GM21360 (cell line): ENCODE results near the gene FBXO22.

Source experiments
- ATAC-seq: cut with Tn5 transposase; IDR thresholded peaks from one replicate; pipeline ENCODE4 v1.9.1; 2021; ENCODE audit warnings: mild to moderate bottlenecking, moderate library complexity; ENCODE audit not compliant: unreplicated experiment

FBXO22 gene

DNA sequence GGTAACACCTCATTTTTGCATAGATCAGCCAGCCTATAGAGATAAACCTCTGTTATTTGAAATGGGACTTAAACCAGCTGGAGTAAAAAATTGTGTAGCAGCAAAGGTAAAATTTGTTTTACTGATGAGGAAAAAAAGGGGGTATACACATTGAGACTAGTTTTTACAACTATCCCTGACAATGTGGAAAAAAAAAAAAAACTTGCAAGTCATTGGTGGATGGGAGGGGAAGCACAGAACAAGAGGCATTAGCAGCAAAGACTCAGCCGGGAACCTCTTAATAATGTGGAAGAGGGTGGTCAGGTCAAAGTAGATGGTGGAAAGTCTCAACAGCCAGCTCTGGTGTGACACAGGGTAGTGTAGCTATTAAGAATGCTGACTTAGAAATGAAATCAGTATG, 14.5 kb downstream of the FBXO22 start:
- no peak for ATAC-seq

DNA sequence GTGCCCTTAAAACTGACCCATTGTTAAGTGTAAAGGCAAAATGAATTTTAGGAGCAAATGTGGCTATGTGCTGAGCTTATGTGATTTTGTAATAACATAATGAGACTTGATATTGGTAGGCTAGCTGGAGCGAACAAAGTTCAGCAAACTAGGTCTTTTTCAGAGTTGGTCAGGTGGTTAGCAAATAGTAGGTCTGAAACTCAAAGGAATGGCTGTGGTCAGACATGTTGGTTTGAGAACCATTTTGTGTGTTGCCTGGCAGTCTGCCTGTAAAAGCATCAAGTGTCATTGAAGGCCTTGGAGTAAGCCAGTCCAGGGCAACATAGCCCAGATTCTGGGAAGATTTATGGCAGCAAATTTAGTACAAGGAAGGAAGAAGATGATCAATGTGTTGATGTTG, 16.4 kb downstream of the FBXO22 start:
- ATAC-seq = no peak

DNA sequence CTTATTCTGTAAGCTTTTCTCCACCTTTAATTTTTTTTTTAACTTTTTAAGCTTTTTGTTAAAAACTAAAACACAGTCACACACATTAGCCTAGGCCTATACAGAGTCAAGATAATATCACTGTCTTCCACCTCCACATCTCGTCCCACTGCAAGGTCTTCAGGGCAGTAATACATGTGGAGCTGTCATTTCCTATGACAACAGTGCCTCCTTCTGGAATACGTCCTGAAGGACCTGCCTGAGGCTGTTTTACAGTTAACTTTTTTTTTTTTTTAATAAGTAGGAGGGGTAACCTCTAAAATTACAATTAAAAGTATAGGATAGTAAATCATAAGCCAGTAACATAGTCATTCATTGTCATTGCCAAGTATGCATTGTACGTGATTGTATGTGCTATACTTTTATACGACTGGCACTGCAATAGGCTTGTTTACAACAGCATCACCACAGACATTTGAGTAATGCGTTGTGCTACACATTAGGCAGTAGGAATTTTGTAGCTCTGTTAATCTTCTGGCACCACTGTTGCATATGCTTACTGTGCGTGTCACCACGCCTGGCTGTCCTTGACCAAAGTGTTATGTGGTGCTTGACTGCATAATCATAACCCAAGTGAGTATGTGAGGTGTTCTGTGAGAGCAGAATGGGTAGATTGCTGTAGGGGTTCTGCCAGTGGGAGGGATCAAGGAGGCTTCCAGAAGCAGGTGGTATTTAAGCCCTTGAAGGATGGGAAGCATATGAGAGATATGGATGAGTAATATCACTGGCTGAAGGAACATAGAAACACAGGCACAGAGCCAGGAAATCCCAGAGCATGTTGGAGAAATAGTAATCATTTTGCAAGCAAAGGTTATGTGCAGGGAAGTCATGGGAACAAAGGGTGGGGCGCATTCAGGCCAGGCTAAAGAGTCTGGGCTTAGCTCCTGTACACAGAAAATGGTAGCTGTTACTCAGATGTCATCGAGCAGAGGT, 18.3 kb downstream of the FBXO22 start:
- no peak for ATAC-seq

DNA sequence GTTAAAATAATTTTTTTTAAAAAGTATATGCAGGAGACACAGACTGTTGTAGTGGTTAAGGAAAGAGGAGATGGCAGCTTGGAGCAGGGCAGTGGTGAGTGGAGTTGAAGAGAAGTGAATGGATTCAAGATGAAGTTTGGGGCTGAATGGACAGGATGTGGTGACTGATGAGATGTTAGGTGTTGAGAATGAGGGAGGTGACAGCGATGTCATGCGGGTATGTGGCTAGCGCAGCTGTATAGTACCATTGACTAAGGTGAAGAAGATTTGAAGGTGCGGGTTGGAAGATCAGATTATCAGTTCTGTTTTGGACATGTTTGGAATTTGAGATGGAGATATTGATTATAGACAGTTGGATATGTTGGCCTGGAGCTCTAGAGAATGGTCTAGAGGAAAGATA, 20.1 kb downstream of the FBXO22 start:
- no peak for ATAC-seq

DNA sequence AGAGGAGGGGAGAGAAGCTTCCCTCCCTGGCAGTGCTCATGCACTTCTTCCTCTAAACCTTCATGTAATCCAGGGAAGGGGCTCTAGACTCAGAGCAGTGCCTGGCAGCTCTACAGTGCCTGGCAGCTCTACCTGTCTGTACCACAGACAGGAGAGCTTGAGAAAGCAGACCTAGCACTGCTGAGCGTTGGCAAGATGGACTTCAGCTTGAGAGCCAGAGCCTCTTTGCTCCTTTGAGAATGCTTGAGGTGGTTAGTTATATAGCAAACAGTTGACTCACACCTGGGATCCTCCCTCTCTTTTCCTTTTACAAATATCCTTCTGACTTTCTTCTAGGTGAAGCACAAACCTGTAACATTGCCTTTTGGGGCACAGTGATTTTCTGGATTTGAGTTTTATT, 20.9 kb downstream of the FBXO22 start:
- no peak for ATAC-seq

DNA sequence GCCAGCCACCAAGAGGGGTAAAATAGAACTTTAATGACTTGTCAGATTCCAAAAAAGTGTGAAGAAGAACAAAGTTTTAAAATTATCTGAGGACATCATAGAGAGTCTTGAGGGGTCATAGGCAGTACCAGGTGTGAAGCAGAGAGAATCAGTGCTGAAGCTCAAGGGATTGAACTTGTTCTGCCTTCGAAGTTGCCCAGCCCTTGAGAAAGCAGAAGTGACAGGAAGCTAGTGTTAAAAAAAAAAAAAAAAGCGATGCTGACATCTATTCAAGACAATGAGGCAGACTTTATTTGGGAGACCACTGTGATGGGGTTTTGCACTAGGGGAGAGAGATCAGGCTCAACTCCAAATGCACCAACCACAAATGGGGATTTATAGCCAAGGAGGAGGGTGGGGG, 21.8 kb downstream of the FBXO22 start:
- no peak for ATAC-seq

DNA sequence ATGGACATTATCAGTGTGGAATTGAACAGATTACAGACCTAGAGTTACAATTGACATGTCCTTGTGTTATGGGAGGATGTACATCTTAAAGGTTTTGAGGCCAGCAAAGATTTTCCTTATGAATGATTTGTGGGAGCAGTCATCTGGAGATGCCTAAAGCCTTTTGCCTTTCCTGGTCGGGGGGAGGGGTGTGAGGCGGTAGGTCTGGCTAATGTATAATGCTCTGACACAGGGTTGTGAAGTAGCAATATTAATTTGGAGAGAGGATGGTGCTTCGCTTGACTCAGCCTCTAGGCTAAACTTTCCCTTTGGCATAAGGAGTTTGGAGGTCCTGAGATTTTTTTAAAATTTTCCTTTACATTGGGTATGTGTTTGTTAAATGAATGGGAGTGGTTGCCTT, 23.3 kb downstream of the FBXO22 start:
- no peak for ATAC-seq

DNA sequence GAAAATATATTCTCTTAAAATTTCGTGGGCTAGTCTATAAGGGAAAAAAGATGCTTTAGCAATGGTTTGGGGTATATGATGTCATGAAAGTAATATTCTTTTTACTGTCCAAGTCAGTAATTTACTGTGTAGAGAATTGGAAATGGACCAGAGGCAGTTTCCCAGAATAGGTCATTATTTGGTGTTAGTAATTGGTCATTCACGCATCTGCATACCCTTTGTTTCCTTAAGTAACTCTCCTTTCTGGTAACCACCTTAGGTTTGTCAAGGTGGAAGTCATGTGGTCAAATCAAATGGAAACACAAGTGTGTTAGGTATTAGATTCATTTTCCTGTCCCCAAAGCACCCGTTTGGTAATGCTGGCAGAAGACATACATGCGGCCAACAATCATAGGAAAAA, 23.9 kb downstream of the FBXO22 start:
- no peak for ATAC-seq

DNA sequence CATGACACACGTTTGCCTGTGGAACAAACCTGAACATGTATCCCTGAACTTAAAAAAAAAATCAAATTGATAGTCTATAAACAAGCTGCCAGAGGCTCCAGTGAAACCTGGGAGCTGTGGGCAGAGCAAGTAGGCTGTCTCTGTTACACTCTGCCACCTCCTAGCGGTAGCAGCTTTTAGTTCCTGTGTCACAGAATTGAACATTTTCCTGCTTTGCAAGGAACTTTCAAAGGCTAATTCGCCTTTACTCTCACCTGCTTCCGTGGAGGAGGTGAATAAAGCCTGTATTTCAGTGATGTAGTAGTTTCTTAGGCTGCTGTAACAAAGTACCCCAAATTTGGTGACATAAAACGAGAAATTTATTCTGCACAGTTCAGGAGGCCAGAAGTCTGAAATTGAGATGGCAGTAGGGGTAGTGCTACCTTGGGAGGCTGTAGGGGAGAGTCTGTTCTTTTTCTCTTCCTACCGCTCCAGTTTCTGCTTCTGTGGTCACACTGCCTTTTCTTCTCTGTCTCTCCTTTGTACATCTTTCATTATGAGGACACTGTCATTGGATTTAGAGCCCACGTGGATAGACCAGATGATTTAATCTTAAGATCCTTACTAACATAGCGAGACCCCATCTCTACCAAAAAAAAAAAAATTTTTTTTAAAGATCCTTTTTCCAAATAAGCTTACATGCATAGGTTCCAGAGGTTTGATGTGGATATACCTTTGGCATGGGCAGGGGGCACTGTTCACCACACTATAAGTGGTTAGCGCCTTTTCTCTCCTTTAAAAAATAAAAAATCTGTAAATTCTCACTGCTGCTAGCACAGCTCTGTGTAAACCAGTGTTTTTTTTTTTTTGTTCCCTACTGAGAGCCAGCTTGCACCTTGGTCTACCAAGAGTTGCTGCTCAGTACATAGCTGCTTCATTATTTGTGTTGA, 25.3 kb downstream of the FBXO22 start:
- ATAC-seq = no peak

DNA sequence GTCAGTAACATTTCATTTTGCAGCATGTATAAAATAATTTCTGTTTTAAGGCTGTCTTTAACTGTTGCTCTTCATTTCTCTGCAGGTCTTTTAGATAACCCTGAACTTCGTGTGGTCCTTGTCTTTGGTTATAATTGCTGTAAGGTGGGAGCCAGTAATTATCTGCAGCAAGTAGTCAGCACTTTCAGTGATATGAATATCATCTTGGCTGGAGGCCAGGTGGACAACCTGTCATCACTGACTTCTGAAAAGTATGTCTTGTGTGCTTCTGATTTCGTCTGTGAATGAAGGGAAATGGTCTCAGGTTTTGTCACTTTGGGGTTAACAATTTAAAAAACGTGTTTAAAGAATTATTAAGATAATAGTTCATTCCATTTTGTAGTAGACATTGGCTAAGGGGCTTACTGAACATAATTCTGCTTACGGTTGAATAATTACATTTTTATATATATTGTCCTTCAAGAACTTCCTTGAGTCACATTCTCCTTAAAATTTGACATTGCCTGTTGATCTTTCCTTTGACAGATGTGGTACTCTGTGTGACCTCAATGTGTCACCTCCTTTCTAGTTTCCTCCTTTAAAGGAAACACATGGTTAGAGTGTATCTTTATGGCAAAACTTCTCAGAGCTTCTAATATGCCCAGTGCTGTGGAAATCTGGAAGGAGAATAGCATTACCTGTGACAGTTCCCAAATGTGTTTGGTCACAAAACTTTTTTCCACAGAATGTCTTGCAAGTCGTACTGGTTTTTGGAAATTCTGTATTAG, 26.3 kb downstream of the FBXO22 start:
- no peak for ATAC-seq

DNA sequence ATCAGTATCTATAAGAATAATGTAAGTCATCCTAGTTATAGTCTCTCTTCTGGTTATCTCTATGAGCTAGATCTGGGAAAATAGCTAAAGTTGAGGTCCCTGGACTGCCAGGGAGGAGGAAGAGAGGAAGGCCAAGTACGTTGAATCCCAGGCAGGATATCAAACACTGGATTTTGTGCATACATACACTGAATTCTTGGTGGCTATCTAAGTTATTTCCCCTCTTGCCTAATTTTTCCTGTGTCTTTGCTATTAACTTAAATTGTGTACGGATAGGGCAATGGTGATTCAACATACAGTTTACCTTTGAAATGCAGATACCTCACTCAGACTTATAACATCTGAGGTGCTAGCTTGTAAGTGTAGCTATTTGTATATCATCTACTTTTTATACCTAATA, 27.2 kb downstream of the FBXO22 start:
- no peak for ATAC-seq

DNA sequence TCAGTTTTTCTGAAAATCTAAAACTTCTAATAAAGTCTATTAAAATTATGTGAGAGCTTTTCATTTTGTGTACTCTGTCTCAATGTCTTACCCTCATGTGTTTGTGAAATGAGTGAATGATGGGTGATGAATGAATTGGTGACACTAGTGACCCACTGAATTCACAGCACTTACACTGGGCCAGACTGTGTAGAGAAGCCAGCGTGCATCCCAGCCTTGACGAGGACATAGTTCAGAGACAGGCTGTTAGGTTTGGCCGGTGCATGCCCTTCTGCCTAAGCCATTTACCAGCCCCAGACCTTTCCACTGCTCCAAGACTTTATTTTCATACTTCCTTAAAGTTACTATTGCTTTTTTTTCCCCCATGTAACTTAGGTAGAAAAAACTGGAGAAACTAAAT, 38.8 kb downstream of the FBXO22 start:
- ATAC-seq = no peak

DNA sequence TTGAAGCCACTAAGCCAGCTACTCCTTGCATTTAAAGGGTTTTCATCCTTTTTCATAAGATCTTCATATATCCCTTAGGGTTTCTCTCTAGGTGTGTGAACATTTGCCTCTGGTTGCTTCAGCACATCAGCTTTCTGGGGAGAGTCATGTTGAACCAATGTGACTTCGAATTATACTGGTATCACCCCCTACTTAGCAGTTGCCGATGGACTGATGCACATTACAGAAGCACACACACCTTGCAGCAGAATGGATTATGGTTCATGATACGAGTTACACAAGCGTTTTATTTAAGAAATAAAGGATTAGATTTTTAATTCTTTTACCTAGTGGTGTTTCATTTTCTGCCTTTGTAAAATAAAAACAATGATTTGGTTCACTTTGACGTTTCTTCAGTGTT, 39.6 kb downstream of the FBXO22 start:
- ATAC-seq = no peak

DNA sequence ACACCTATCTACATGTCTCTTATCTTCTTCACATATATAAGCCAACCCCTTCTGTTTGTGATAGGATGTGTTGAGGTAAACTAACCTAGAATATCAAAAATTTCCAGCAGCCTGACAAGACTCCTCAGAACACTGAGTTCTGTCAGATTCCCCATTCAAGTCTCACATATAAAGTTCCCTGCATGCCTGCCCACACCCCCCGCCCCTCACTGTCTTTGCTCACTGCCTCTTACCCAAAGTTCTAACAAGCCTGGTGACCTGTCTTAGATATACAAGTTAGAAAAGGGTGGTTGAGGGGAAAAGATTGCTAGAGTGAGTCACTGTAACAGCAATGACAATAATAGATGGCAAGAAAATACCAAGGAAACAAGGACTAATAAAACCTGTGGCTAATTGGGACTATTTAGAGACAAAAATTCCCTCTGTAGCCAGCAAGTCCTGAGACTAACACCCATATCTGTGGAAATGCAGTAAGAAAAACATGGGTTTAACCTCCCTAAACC, 40.1 kb downstream of the FBXO22 start:
- ATAC-seq = no peak

DNA sequence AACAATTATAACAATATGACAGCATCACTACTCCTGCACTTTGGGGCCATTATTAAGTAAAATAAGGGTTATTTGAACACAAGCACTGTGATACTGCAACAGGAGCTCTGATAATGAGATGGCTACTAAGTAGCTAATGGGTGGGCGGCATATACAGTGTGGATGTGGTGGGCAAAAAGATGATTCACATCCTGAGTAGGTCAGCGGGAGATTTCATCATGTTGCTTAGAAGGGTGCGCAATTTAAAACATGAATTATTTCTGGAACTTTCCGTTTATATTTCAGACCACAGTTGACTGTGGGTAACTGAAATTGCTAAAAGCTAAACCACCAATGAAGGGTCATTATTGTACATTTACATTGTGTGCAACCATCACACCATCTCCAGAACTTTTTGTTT, 42.3 kb downstream of the FBXO22 start:
- no peak for ATAC-seq

DNA sequence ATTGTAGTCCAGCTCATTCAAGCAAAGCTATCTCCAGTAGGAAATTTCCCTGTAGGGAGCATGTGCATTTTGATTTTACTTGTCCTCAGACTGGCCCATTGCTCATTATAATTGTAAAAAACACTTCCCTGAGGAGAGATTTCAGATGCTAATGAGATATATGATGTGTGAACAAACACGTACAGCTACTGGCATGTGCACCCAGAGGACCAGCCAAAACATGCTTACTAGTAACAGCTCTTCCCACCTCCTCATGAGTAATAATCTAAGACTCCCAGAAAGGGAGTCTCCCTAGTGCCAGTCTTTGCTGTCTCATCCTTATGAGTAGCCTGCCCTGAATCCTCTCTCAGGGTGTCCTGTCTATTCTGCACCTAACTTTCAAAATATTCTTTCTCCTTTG, 43.4 kb downstream of the FBXO22 start:
- ATAC-seq = no peak

DNA sequence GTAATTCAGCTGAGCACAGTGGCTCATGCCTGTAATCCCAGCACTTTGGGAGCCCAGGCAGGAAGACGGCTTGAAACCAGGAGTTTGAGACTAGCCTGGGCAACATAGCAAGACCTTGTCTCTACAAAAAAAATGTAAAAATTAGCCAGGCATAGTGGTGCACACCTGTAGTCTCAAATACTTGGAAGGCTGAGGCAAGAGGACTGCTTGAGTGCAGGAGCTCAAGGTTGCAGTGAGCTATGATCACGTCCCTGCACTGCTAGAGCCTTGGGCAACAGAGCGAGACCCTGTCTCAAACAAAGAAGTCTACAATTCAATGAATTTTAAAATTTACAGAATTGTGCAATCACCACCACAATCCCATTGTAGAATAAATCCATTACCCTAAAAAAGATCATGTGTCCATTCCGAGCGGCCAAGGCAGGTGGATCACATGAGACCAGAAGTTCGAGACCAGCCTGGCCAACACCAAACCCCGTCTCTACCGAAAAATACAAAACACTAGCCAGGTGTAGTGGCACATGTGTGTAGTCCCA, 45.2 kb downstream of the FBXO22 start:
- ATAC-seq = no peak

DNA sequence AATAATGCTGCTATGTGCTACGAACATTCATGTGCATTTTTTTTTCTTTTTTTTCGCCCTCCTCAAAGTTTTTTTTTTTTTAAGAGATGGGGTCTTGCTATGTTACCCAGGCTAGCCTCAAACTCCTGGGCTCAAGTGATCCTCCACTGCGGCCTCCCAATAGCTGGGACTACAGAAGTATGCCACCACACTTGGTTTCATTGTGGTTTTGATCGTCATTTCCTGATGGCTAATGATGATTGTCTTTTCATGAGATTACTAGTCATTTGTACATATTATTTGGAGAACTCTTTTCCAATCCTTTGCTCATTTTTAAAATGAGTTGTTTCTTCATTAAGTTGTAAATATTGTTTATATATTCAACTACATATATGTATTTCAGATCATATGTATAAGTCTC, 48.8 kb downstream of the FBXO22 start:
- no peak for ATAC-seq

DNA sequence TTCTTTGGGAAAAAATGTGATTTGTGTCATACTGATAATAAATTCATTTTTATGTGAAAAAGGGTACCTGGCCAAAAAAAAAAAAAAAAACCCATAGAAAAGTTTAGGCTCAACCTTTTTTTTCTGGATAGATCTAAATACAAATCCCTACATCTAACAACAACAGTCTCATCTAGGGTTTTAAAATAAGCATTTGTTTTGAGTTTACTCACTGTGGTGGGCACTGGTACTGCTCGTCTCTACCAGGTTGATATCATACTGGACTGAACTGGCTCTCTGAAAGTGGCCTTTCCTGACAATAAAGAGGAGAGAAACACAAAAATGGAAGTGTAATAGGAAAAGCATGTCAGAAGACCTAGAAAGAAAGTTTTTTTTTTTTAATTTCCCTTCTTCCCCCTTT, 52.0 kb downstream of the FBXO22 start:
- ATAC-seq = no peak

DNA sequence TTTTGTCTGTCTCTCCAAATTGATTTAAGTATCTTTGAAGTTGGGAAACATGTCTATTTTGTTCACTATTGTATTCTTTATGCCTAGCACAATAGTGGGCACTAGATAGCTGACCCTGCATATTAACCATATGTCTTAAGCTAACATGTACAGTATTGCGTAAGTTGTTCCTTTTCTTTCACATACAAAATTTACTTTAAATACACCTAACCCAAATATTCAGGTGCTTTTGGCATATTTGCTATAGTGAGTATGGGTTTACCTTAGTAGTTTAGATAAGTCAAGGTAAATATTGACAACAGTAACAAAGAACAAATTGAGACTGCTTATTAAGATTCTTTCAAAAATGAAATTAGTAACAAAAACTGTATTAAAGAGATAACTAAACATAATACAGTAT, 57.7 kb downstream of the FBXO22 start:
- ATAC-seq = no peak

DNA sequence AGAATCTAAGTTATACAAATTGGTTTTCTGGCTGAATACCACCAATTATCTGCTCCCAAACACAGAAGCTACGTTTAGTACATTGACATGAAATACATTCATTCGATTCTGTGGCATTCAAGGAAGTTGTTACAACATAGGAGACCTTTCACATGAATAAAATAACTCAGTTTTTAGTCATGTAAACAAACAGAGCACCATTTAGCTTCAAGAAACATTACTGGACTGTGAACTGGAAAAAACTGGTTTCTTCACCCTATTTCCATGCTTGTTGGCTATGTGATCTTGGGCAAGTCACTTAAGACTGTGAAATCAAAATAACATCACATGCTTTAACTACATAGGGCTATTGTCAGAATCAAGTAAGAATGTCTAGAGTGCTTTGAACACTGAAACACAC, 62.4 kb downstream of the FBXO22 start:
- no peak for ATAC-seq
